ENCODE measurements around the gene SLC7A8.

DNA sequence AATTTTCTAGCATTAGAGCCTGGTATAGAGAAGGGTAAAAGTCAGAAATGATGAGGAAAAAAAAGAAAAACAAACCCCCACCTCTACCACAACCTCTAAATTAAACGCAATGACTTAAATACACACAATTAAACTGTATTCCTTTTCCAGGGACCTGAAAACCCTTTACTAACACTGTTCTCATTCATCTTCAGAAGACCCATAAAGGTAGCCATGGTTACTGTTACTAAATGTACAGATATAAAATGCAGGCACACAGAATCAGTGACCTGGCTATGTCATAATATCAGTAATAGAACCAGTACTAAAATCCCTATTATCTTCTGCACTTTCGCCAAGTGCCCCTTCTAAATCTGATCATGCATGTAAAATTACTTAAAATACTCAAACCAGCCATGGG is 89.9 kb downstream of the SLC7A8 start:
- TF ChIP-seq POLR2A (IDR thresholded peaks at IDR 0.05) (no peak), CTCF (IDR thresholded peaks at IDR 0.05) (no peak)
